ENCODE measurements around the gene RAPGEF4.

RAPGEF4 gene

DNA sequence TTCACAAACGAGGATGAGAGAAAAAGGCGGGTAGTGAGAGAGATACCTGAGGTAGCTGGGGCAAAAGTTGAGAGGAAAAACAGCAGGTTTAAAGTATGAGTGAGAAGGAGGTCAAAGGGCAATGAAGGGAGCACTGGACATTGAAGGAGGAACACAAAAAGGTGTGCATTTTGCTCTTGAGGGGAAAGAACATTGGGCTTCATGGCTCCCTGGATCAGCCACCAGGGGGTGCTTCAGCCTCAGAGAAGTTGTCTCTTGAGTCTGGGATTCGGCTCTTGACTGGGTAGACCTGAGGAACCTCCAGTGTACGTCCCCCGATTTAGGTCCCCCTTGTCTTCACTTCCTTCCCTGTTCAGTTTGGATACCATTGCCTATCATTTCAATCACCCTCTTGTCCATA is 128.5 kb downstream of the RAPGEF4 start:
- Histone ChIP-seq H3K4me3 (ENCODE audit: low read length) (no peak overlapping the region), H3K9me3 (ENCODE audit: control insufficient read depth, low read length) (no peaks in the 10 kb centered on the region), H3K36me3 (ENCODE audit: control insufficient read depth, insufficient read depth, low read length, severe bottlenecking) (no peaks in the 10 kb centered on the region), H3K27me3 (replicated peaks; ENCODE audit: control insufficient read depth, insufficient read depth, low read length) (no peaks in the 10 kb centered on the region), H3K9ac (ENCODE audit: low read length) (no peak overlapping the region), H3K4me1 (ENCODE audit: control insufficient read depth, insufficient read depth, low read length) (no peaks in the 10 kb centered on the region)
- peak; percentile 59 for DNase-seq (ENCODE audit: low read depth)

DNA sequence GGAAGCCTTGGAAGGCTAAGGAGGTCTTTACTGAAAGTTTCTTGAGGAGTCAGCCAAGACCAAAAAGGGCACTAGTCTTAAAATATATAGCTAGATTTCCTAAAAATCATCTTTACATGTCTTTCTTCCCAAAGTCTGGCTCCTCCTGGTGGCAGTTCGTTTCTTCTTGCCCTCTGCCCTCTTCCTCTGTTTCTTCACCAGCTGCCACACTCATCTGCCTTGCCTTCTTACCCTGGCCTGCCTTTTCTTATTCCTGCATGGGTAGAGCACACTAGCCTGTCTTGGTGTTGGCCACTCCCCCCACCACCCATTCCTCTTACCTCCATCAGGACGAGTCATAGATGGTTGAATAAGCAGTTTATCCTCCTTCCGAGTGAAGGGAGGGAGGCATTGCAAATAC is 129.8 kb downstream of the RAPGEF4 start:
- DNase-seq (ENCODE audit: low read depth) = no peak
- Histone ChIP-seq H3K9me3 (ENCODE audit: control insufficient read depth, low read length) (no peaks in the 10 kb centered on the region), H3K27me3 (replicated peaks; ENCODE audit: control insufficient read depth, insufficient read depth, low read length) (no peaks in the 10 kb centered on the region)

DNA sequence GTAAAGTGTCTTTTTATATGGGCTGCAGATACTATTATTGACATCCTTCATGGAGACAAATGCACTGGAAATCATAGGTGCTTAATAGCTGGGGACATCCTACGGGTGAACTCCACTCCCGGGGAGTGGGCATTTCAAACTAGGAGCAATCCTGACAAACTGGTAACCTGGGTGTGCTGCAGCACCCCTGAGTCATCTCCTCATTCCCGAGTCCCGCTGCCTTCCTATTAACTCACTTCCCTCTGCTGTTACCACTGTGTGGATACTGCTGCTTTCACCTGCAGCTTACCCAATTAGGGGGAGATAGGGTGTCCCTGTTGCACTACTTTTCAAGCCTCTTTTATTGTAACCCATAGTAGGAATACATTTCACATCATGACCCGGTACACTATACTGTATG is 134.2 kb downstream of the RAPGEF4 start:
- Histone ChIP-seq H3K4me1 (ENCODE audit: control insufficient read depth, insufficient read depth, low read length) (no peaks in the 10 kb centered on the region), H3K27me3 (replicated peaks; ENCODE audit: control insufficient read depth, insufficient read depth, low read length) (no peaks in the 10 kb centered on the region), H3K9ac (ENCODE audit: low read length) (no peak overlapping the region), H3K9me3 (ENCODE audit: control insufficient read depth, low read length) (no peaks in the 10 kb centered on the region), H3K4me3 (ENCODE audit: low read length) (no peak overlapping the region), H3K36me3 (ENCODE audit: control insufficient read depth, insufficient read depth, low read length, severe bottlenecking) (no peaks in the 10 kb centered on the region)
- no peak for DNase-seq (ENCODE audit: low read depth)

More for the DNA sequence above, 129.8 kb downstream of the RAPGEF4 start:
- Histone ChIP-seq H3K4me1 (ENCODE audit: control insufficient read depth, insufficient read depth, low read length) (no peaks in the 10 kb centered on the region), H3K9ac (ENCODE audit: low read length) (no peak overlapping the region), H3K4me3 (ENCODE audit: low read length) (no peak overlapping the region), H3K36me3 (ENCODE audit: control insufficient read depth, insufficient read depth, low read length, severe bottlenecking) (no peaks in the 10 kb centered on the region)

DNA sequence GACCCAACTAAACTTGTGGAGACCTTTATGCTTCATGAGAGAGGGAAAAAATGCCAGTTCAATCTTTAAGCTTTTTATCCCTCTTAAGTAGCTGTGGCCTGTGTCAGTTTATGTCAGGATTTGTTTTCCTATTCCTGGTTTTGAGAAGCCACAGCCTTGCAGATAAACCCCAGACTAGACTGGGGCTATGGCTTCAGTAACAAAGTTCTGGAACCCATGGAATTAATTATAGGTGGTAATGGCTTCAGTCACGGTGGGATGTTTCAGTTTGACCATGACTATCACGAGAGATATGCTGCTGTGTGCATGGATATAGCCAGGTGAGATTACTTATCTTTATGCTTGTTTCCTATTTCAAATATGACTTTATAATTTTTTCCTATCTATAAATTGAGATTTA is 134.8 kb downstream of the RAPGEF4 start:
- Histone ChIP-seq H3K27me3 (replicated peaks; ENCODE audit: control insufficient read depth, insufficient read depth, low read length) (no peaks in the 10 kb centered on the region), H3K36me3 (ENCODE audit: control insufficient read depth, insufficient read depth, low read length, severe bottlenecking) (no peaks in the 10 kb centered on the region), H3K4me3 (ENCODE audit: low read length) (no peak overlapping the region), H3K9me3 (ENCODE audit: control insufficient read depth, low read length) (no peaks in the 10 kb centered on the region), H3K9ac (ENCODE audit: low read length) (no peak overlapping the region), H3K4me1 (ENCODE audit: control insufficient read depth, insufficient read depth, low read length) (no peaks in the 10 kb centered on the region)
- DNase-seq (ENCODE audit: low read depth) = no peak

DNA sequence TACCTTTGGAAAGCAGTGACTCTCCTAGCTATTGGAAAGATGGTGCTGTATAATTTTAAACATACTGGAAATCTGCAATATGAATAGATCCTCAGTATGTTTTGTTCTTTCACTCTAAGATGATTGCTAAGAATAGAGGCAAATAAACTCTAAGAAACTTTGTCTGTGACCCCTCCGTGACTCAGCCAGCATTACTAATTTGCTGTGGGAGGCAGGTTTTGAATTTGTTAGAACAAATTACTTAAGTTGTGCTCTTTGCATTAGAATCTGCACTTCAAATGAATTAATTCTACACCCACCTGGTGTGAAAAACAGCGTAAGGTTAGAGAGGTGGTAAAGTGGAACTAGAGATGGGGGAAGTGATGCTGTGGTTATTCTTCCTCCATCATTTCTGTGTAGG is 142.2 kb downstream of the RAPGEF4 start:
- no peaks in the 10 kb centered on the region for H3K4me1 ChIP-seq (ENCODE audit: control insufficient read depth, insufficient read depth, low read length)
- no peaks in the 10 kb centered on the region for H3K27me3 ChIP-seq (replicated peaks; ENCODE audit: control insufficient read depth, insufficient read depth, low read length)
- H3K4me3 ChIP-seq (ENCODE audit: low read length) = no peak overlapping the region
- no peak overlapping the region for H3K9ac ChIP-seq (ENCODE audit: low read length)
- H3K9me3 ChIP-seq (ENCODE audit: control insufficient read depth, low read length) = no peaks in the 10 kb centered on the region
- no peaks in the 10 kb centered on the region for H3K36me3 ChIP-seq (ENCODE audit: control insufficient read depth, insufficient read depth, low read length, severe bottlenecking)
- DNase-seq (ENCODE audit: low read depth) = peak; percentile 43

DNA sequence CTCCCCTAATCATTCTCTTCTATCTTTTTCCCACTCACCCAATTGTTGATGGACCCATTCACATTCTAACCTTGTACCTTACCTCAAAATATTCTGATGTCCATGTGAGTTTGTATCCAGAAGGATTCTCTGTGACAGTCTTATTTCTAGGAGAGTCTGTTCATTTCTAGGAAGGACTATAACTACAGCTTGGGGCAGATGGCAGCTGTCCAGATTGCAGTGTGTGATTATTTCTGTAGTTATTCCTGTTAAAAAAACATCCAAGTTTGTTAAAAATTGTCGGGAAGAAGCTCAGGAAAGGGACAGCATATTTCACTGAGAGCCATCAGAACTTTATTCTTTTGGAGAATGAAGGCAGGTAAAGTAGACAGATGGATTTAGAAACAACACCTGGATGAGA is 142.6 kb downstream of the RAPGEF4 start:
- H3K4me1 ChIP-seq (ENCODE audit: control insufficient read depth, insufficient read depth, low read length) = no peaks in the 10 kb centered on the region
- no peaks in the 10 kb centered on the region for H3K27me3 ChIP-seq (replicated peaks; ENCODE audit: control insufficient read depth, insufficient read depth, low read length)
- no peak overlapping the region for H3K9ac ChIP-seq (ENCODE audit: low read length)
- H3K36me3 ChIP-seq (ENCODE audit: control insufficient read depth, insufficient read depth, low read length, severe bottlenecking) = no peaks in the 10 kb centered on the region
- no peak overlapping the region for H3K4me3 ChIP-seq (ENCODE audit: low read length)
- DNase-seq (ENCODE audit: low read depth) = peak; percentile 34
- no peaks in the 10 kb centered on the region for H3K9me3 ChIP-seq (ENCODE audit: control insufficient read depth, low read length)

DNA sequence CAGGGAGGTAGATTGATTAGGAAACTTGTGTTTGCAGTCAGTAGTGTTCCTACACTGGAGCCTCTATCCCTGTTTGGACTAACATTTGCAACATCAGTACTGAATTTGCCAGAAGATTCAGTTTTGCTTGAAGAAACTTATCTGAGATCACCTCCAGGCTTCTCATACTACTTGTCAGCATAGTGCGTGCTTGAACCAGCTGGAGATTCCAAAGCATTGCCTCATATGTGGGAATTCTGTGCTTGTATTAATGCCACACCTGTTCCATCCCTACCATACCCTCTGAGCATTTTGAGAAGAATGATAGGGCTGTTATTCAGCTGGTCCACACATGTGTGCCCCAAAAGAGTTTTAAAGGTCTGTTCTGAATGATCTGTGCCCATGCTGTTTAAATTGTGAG is 148.7 kb downstream of the RAPGEF4 start:
- Histone ChIP-seq H3K9me3 (ENCODE audit: control insufficient read depth, low read length) (no peaks in the 10 kb centered on the region), H3K36me3 (ENCODE audit: control insufficient read depth, insufficient read depth, low read length, severe bottlenecking) (no peaks in the 10 kb centered on the region), H3K9ac (ENCODE audit: low read length) (no peak overlapping the region), H3K4me1 (ENCODE audit: control insufficient read depth, insufficient read depth, low read length) (no peaks in the 10 kb centered on the region), H3K4me3 (ENCODE audit: low read length) (no peak overlapping the region), H3K27me3 (replicated peaks; ENCODE audit: control insufficient read depth, insufficient read depth, low read length) (peaks cover 16% of the 10 kb centered on the region)
- DNase-seq (ENCODE audit: low read depth) = no peak

DNA sequence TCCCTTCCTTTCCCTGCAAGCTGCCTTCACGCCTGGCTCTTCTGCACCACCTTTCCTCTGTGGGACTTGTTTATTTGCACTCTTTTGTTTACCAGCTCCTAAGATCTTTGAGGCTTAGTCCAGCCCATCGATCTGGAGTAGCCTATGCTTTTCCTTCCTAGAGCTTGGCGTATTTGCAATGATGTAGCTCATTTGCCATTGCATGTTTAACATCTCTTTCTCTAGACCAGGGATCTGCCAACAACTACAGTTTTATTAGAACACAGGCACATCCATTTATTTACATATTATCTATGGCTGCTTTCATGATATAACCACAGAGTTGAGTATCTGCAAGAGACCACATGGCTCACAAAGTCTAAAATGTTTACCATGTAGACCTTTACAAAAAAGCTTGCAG is 150.4 kb downstream of the RAPGEF4 start:
- no peak for DNase-seq (ENCODE audit: low read depth)
- Histone ChIP-seq H3K27me3 (replicated peaks; ENCODE audit: control insufficient read depth, insufficient read depth, low read length) (peaks cover 17% of the 10 kb centered on the region), H3K4me1 (ENCODE audit: control insufficient read depth, insufficient read depth, low read length) (no peaks in the 10 kb centered on the region), H3K4me3 (ENCODE audit: low read length) (no peak overlapping the region), H3K36me3 (ENCODE audit: control insufficient read depth, insufficient read depth, low read length, severe bottlenecking) (no peaks in the 10 kb centered on the region), H3K9ac (ENCODE audit: low read length) (no peak overlapping the region), H3K9me3 (ENCODE audit: control insufficient read depth, low read length) (no peaks in the 10 kb centered on the region)

DNA sequence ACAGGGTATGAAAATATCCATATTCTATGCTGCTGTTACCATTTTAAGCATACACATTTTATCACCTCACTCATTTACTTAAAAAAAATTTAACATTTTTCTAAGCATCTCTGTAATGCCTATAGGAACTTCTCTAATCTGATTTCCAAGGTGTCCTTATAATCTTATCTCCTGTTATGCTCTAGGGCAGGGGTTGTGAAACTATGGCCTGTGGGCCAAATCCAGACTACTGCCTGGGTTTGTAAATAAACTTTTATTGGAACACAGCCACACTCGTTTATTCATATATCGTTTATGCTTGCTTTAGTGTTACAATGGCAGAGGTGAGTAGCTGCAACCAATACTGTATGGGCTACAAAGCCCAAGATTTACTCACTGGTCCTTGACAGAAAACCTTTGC is 151.6 kb downstream of the RAPGEF4 start:
- no peak overlapping the region for H3K4me3 ChIP-seq (ENCODE audit: low read length)
- no peaks in the 10 kb centered on the region for H3K9me3 ChIP-seq (ENCODE audit: control insufficient read depth, low read length)
- H3K27me3 ChIP-seq (replicated peaks; ENCODE audit: control insufficient read depth, insufficient read depth, low read length) = peaks cover 29% of the 10 kb centered on the region
- H3K36me3 ChIP-seq (ENCODE audit: control insufficient read depth, insufficient read depth, low read length, severe bottlenecking) = no peaks in the 10 kb centered on the region
- H3K4me1 ChIP-seq (ENCODE audit: control insufficient read depth, insufficient read depth, low read length) = no peaks in the 10 kb centered on the region
- no peak overlapping the region for H3K9ac ChIP-seq (ENCODE audit: low read length)
- no peak for DNase-seq (ENCODE audit: low read depth)

DNA sequence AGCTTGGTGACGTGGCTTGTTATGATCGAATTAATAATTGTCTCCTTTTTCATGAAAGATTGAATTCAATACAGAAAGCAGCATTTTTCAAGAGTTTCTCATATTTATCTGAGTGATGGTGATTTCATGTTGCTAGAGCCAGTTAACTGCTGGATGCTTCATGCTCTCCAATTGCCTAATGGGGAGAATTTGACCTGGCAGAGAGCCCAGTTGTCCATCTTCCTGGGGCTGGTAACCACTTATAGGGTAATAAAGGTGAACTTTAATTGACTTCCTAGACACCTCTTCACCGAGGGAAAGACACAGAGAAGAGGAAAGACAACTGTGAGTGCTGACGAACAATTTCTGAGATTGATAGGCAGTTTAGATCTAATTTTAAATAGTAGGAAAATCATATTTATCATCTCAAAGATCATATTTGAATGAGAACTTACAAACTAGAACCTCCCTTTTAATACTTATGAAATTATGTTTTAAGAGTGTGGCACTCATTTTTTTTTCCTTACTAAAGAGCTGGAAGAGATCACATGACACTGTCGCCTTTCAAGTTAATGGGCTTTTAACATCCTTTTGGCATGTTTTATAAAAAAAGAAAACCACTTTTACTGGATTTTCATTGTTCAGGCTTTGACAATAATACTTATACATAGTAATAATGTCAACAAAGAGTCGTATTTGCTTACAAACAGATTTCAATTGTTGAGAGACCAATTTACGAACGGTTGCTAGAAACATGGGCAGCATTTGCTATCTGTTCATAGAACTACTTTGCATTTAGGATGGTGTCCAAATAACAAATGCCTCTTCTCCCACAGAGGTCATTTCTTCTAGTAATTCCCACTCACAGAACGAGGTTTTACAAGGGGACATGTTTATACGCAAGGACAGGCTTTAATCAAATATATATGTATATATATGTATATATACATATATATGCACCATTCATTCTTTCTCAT is 153.3 kb downstream of the RAPGEF4 start:
- no peaks in the 10 kb centered on the region for H3K9me3 ChIP-seq (ENCODE audit: control insufficient read depth, low read length)
- no peaks in the 10 kb centered on the region for H3K36me3 ChIP-seq (ENCODE audit: control insufficient read depth, insufficient read depth, low read length, severe bottlenecking)
- no peak overlapping the region for H3K4me3 ChIP-seq (ENCODE audit: low read length)
- H3K4me1 ChIP-seq (ENCODE audit: control insufficient read depth, insufficient read depth, low read length) = no peaks in the 10 kb centered on the region
- no peak for DNase-seq (ENCODE audit: low read depth)
- no peak overlapping the region for H3K9ac ChIP-seq (ENCODE audit: low read length)
- H3K27me3 ChIP-seq (replicated peaks; ENCODE audit: control insufficient read depth, insufficient read depth, low read length) = peaks cover 35% of the 10 kb centered on the region

DNA sequence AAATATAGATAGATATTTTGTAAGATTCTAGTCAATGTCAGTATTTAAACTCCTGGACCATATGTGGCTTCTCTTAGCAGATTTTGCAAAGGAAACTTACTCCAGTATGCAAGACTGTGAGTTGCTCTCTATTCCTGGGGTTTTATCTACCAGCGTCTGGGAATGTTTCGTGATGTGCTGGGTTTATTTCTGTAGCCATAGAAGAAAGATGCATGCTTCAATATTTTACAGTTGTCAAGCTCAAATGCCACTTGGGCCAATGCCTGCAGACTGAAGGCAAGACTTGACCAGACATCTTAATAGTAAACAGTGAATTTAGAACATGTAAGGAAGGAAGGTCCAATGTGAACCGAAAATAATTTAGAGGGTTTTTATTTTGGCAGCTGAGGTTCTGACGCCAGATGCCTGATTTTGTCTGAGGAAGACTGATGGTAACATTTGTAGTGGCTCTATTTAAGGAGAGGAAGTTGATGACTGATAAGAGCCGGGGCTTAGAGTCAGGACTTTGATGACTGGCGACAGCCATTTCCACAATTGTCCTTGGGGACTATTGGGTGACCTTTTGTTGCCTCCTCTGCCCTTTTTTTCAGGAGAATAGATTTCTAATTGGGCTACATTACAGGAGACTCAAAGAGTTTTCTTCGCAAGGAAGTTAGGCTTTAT is 154.3 kb downstream of the RAPGEF4 start:
- peaks cover 7% of the 10 kb centered on the region for H3K4me1 ChIP-seq (ENCODE audit: control insufficient read depth, insufficient read depth, low read length)
- no peak for DNase-seq (ENCODE audit: low read depth)
- no peak overlapping the region for H3K9ac ChIP-seq (ENCODE audit: low read length)
- no peaks in the 10 kb centered on the region for H3K9me3 ChIP-seq (ENCODE audit: control insufficient read depth, low read length)
- H3K4me3 ChIP-seq (ENCODE audit: low read length) = no peak overlapping the region
- no peaks in the 10 kb centered on the region for H3K36me3 ChIP-seq (ENCODE audit: control insufficient read depth, insufficient read depth, low read length, severe bottlenecking)
- H3K27me3 ChIP-seq (replicated peaks; ENCODE audit: control insufficient read depth, insufficient read depth, low read length) = peaks cover 29% of the 10 kb centered on the region
